Neutrophil (primary cell): ENCODE measurements around the gene INO80D.
A peak's percentile ranks its signal among the peaks of the same experiment; 100 is the strongest.

ENCODE experiments used
- H3K27ac ChIP-seq: fragments of 200-600 bp; sonication (generic); 2 replicates; pipeline ENCODE4 v1.5.1; 2016; ENCODE audit warnings: mild to moderate bottlenecking, moderate library complexity
- H3K27me3 ChIP-seq: fragments of 200-600 bp; sonication (generic); 2 replicates; pipeline ENCODE4 v1.6.0; 2016; ENCODE audit warnings: mild to moderate bottlenecking
- H3K36me3 ChIP-seq: fragments of 200-600 bp; sonication (generic); 2 replicates; pipeline ENCODE4 v1.5.1; 2017
- H3K4me1 ChIP-seq, 2 experiments: fragments of 200-600 bp in 1 of 2; sonication (generic) in 1 of 2; 1 replicate in 1 of 2; 2 replicates in 1 of 2; pipeline versions ENCODE4 v1.5.1 to v1.6.1; 2013 to 2016; ENCODE audit warnings: low read depth in 1 of 2, low read length in 1 of 2, mild to moderate bottlenecking in 1 of 2, moderate library complexity in 1 of 2; ENCODE audit not compliant: control insufficient read depth in 1 of 2, insufficient read depth in 1 of 2
- H3K4me3 ChIP-seq, 2 experiments: fragments of 200-600 bp in 1 of 2; sonication (generic) in 1 of 2; 1 replicate in 1 of 2; 2 replicates in 1 of 2; pipeline ENCODE4 v1.5.1; 2013 to 2016; ENCODE audit warnings: low read depth in 1 of 2, low read length in 1 of 2, mild to moderate bottlenecking in 1 of 2, moderate library complexity in 1 of 2
- H3K9me3 ChIP-seq: fragments of 200-600 bp; sonication (generic); 2 replicates; pipeline ENCODE4 v1.5.1; 2016
- TF ChIP-seq, protein P1 (sequence below): fragments of 200-600 bp; sonication (generic); IDR thresholded peaks from 2 replicates; pipeline ENCODE4 v1.5.1; 2016; ENCODE audit warnings: antibody characterized with exemption

Gene INO80D

DNA sequence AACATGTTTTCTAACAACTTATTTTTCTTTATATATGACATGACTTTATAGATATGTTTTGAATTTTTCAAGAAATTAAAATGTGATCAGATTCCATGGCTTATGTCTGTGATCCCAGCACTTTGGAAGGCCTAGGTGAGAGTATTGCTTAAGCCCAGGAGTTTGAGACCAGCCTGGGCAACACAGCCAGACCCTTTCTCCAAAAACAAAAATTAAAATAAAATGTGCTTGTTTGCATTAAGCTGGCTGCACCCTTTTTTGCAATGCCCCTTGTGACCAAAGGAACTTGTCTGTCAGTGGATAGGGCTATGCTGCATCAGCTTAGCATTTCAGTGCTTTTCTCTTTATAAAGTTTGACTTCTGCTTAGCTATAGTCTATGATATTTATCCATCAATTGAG is 2.3 kb upstream of the INO80D start:
- H3K9me3 ChIP-seq: no peaks in the 10 kb centered on the region
- no peaks in the 10 kb centered on the region for H3K36me3 ChIP-seq
- no peak overlapping the region for H3K4me3 ChIP-seq
- TF ChIP-seq, protein P1, sequence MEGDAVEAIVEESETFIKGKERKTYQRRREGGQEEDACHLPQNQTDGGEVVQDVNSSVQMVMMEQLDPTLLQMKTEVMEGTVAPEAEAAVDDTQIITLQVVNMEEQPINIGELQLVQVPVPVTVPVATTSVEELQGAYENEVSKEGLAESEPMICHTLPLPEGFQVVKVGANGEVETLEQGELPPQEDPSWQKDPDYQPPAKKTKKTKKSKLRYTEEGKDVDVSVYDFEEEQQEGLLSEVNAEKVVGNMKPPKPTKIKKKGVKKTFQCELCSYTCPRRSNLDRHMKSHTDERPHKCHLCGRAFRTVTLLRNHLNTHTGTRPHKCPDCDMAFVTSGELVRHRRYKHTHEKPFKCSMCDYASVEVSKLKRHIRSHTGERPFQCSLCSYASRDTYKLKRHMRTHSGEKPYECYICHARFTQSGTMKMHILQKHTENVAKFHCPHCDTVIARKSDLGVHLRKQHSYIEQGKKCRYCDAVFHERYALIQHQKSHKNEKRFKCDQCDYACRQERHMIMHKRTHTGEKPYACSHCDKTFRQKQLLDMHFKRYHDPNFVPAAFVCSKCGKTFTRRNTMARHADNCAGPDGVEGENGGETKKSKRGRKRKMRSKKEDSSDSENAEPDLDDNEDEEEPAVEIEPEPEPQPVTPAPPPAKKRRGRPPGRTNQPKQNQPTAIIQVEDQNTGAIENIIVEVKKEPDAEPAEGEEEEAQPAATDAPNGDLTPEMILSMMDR: no peak
- H3K27me3 ChIP-seq: no peaks in the 10 kb centered on the region
- H3K4me1 ChIP-seq: peaks cover 34 to 37% of the 10 kb centered on the region in 2 experiments
- H3K27ac ChIP-seq: peak overlapping the region; percentile 15

GRCh38 chr2:206086716-206087350 is 859 bp upstream of the INO80D start:
- Histone ChIP-seq H3K9me3 (no peaks in the 10 kb centered on the region), H3K4me1 (peaks cover 34 to 37% of the 10 kb centered on the region in 2 experiments), H3K4me3 (peak overlapping the region; percentile 65 to 85), H3K27me3 (no peaks in the 10 kb centered on the region), H3K36me3 (no peaks in the 10 kb centered on the region), H3K27ac (peak overlapping the region; percentile 98)
- TF ChIP-seq, protein P1: no peak

DNA sequence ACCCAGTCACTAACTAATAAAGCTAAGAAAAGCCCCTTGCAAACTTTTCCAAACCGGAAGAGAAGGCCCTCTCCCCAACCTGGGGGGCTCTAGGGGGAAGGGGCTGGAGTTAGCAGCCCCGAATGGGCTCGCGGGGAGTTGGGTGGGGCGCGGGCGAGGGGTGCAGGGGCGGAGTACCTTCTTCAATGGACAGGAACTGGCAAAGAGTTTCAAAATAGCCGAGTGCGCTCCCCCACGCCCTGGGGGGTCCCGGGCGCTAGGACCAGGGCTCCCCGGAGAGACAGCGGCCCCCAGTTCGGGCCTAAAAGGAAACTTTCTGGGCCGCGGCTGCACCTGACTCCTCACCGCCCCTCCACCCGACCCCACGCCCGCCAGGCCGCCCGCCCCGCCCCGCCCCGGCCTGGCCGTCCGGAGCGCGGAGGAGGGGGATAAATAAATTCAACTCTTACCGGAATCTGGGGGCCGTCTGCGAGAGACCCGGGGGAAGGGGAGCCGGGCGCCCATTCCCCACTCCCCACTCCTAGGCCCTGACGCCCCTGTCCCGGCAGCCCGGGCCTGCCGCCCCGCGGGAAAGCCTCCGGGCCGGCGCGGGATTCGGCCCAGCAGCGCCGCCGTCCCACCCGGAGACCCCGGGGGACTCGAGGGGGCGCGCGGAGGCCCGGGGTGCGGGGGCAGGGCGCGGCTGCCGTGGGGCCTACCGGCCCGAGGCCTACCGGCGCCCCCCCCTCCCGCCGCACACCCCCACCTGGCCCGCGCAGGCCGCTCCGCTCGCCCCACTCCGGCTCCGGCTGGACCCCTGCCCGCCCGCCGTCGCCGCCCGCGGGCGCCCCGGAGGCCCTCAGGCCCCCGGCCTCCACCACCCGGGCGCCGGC is 868 bp downstream of the INO80D start:
- peak overlapping the region; percentile 98 for H3K27ac ChIP-seq
- H3K9me3 ChIP-seq: no peaks in the 10 kb centered on the region
- H3K4me3 ChIP-seq: peak overlapping the region; percentile 85 to 86
- H3K4me1 ChIP-seq: peaks cover 34 to 37% of the 10 kb centered on the region in 2 experiments
- TF ChIP-seq, protein P1: no peak
- no peaks in the 10 kb centered on the region for H3K36me3 ChIP-seq
- H3K27me3 ChIP-seq: no peaks in the 10 kb centered on the region

GRCh38 chr2:206084439-206084869 is 1.5 kb downstream of the INO80D start:
- H3K4me3 ChIP-seq: peak overlapping the region; percentile 85 to 86
- H3K27ac ChIP-seq: peak overlapping the region; percentile 98
- TF ChIP-seq, protein P1: no peak
- no peaks in the 10 kb centered on the region for H3K9me3 ChIP-seq
- peaks cover 34 to 37% of the 10 kb centered on the region in 2 experiments for H3K4me1 ChIP-seq
- H3K36me3 ChIP-seq: no peaks in the 10 kb centered on the region
- no peaks in the 10 kb centered on the region for H3K27me3 ChIP-seq

GRCh38 chr2:206083602-206084438 is 2.2 kb downstream of the INO80D start:
- Histone ChIP-seq H3K4me3 (peak overlapping the region; percentile 85 to 86), H3K4me1 (peaks cover 32 to 37% of the 10 kb centered on the region in 2 experiments), H3K27ac (peak overlapping the region; percentile 98), H3K36me3 (no peaks in the 10 kb centered on the region), H3K9me3 (no peaks in the 10 kb centered on the region), H3K27me3 (no peaks in the 10 kb centered on the region)
- TF ChIP-seq, protein P1: no peak
